ENCODE results near the gene PRKAR2A.
"Not testable (repeated sequence)": the region's sequence is repeated elsewhere in the genome, so short reads cannot be mapped to it uniquely, and the experiment has no call there.

PRKAR2A gene

GRCh38 chr3:48765376-48765775 is 82.3 kb downstream of the PRKAR2A start:
- DNase-seq (ENCODE audit: low read depth), result no peak
- peak; percentile 10 for TF ChIP-seq CTCF (IDR thresholded peaks at IDR 0.05; ENCODE audit: control insufficient read depth, insufficient read depth, low read depth, low read length, missing control alignments)

DNA sequence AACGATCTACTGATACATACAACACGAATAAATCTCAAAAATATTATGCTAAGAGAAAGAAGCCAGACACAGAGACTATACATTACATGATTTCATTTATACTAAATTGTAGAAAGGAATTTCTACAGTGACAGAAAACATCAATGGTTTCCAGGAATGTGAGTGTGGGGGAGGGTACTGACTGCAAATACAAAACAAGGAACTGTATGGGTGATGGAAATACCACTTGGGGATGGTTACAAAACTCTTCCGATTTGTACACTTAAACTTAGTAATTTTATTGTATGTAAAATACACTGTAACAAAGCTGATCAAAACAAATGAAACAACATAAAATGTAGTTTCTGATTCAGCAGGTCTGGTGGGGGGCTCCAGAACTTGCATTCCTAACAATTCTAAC is 84.9 kb downstream of the PRKAR2A start:
- DNase-seq (ENCODE audit: low read depth), result no peak
- no peak for TF ChIP-seq CTCF (IDR thresholded peaks at IDR 0.05; ENCODE audit: control insufficient read depth, insufficient read depth, low read depth, low read length, missing control alignments)
- no peak overlapping the region for H3K4me3 ChIP-seq (ENCODE audit: control insufficient read depth, low read depth, low read length)

More at GRCh38 chr3:48765376-48765775, 82.3 kb downstream of the PRKAR2A start:
- no peak overlapping the region for H3K4me3 ChIP-seq (ENCODE audit: control insufficient read depth, low read depth, low read length)

- DNase-seq (ENCODE audit: low read depth); H3K4me3 ChIP-seq (ENCODE audit: control insufficient read depth, low read depth, low read length): not testable (repeated sequence)
Observed at GRCh38 chr3:48759991-48760540, 87.6 kb downstream of the PRKAR2A start.

- H3K4me3 ChIP-seq (ENCODE audit: control insufficient read depth, low read depth, low read length); DNase-seq (ENCODE audit: low read depth): not testable (repeated sequence)
Observed at GRCh38 chr3:48759531-48759930, 88.1 kb downstream of the PRKAR2A start.

- TF ChIP-seq CTCF (IDR thresholded peaks at IDR 0.05; ENCODE audit: control insufficient read depth, insufficient read depth, low read depth, low read length, missing control alignments), result no peak
- H3K4me3 ChIP-seq (ENCODE audit: control insufficient read depth, low read depth, low read length), result no peak overlapping the region
- DNase-seq (ENCODE audit: low read depth), result no peak
Observed at GRCh38 chr3:48759071-48759470, 88.6 kb downstream of the PRKAR2A start.

DNA sequence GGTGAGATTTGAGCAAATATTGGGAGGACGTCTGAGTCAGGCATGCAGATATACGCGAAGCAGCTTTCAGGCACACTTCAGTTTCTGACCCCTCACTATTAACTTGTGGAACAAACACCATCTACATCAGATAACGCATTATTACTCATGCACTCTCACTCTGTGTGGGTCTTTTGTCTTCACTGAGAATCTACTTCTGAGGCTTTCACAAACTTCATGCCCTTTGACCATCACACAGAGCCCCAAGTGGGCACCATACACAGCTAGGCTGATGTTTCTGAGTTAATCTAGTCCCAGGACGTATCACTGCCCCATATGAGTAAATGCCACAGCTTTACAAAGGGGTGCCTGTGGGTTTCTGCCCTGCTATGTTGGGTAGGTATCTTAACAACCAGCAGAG is 91.0 kb downstream of the PRKAR2A start:
- no peak overlapping the region for H3K4me3 ChIP-seq (ENCODE audit: control insufficient read depth, low read depth, low read length)
- no peak for DNase-seq (ENCODE audit: low read depth)
- no peak for TF ChIP-seq CTCF (IDR thresholded peaks at IDR 0.05; ENCODE audit: control insufficient read depth, insufficient read depth, low read depth, low read length, missing control alignments)

GRCh38 chr3:48750856-48751255 is 96.8 kb downstream of the PRKAR2A start:
- TF ChIP-seq CTCF (IDR thresholded peaks at IDR 0.05; ENCODE audit: control insufficient read depth, insufficient read depth, low read depth, low read length, missing control alignments), result no peak
- DNase-seq (ENCODE audit: low read depth), result no peak
- H3K4me3 ChIP-seq (ENCODE audit: control insufficient read depth, low read depth, low read length), result no peak overlapping the region

GRCh38 chr3:48748754-48749153 is 98.9 kb downstream of the PRKAR2A start:
- no peak for DNase-seq (ENCODE audit: low read depth)
- TF ChIP-seq CTCF (IDR thresholded peaks at IDR 0.05; ENCODE audit: control insufficient read depth, insufficient read depth, low read depth, low read length, missing control alignments), result no peak
- H3K4me3 ChIP-seq (ENCODE audit: control insufficient read depth, low read depth, low read length), result no peak overlapping the region
